Tibial artery (tissue), 4 donors: ENCODE results near the gene KLRC2.
"Not testable (repeated sequence)": the region's sequence is repeated elsewhere in the genome, so short reads cannot be mapped to it uniquely, and the experiment has no call there.

ENCODE experiments used
- DNase-seq, 2 donors: peaks; one replicate each; pipeline ENCODE4 v3.0.0-alpha.2; 2019
- H3K27ac ChIP-seq, 2 donors: fragments of 200-600 bp; sonication (generic) in 1 of 2; 1 replicate in 1 of 2; 2 replicates in 1 of 2; pipeline ENCODE4 v1.5.1; 2018 to 2019; ENCODE audit warnings: mild to moderate bottlenecking in 1 of 2
- H3K27me3 ChIP-seq, 2 donors: fragments of 200-600 bp; sonication (generic) in 1 of 2; one replicate each; pipeline versions ENCODE4 v1.5.1 to v1.6.0; 2016 to 2019
- H3K36me3 ChIP-seq, 3 donors: fragments of 200-600 bp; sonication (generic) in 2 of 3; one replicate each; pipeline ENCODE4 v1.5.1; 2016 to 2019; ENCODE audit warnings: mild to moderate bottlenecking in 2 of 3
- H3K4me1 ChIP-seq, 4 donors: fragments of 200-600 bp; sonication (generic) in 2 of 4; 1 replicate in 3 of 4; 2 replicates in 1 of 4; pipeline ENCODE4 v1.5.1; 2016 to 2019
- H3K4me3 ChIP-seq, 2 donors: fragments of 200-600 bp; sonication (generic) in 1 of 2; 1 replicate in 1 of 2; 2 replicates in 1 of 2; pipeline ENCODE4 v1.5.1; 2018 to 2019; ENCODE audit warnings: mild to moderate bottlenecking in 2 of 2
- H3K9me3 ChIP-seq, 3 donors: fragments of 200-600 bp; sonication (generic) in 1 of 3; one replicate each; pipeline ENCODE4 v1.5.1; 2016 to 2019
- CTCF ChIP-seq, 2 experiments: fragments of 200-600 bp in 1 of 2; fragments of 450-650 bp in 1 of 2; IDR thresholded peaks; one replicate each; pipeline ENCODE4 v1.5.1; 2017 to 2019; ENCODE audit warnings: antibody characterized with exemption in 2 of 2, mild to moderate bottlenecking in 1 of 2, moderate library complexity in 1 of 2
- intact Hi-C: fragments of 100-400 bp; cut with DNase I; formaldehyde crosslinking; loops from one replicate; pipeline ENCODE4 v1.15.0; 2023; ENCODE audit warnings: low total_unique reads

The KLRC2 gene

DNA sequence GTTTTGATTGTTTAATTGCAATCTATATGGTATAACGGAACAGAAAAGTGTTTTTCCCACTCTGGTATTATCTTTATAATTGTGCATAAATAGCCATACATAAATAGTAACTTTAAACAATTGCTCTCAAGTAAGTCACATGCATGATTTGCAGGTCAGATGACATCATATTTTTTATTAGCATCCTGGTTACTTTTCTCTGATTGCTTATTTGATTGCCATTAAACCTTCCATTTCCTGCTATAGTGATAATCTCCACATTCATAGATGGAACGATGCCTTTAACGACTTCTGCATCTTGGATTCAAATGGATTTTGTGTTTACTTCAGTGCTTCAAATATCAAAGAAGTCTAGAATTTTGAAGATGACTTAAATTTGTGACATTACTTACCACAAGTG, 42.5 kb downstream of the KLRC2 start:
- DNase-seq = no peak
- no peak for TF ChIP-seq CTCF (IDR thresholded peaks at IDR 0.05)
- Histone ChIP-seq H3K9me3 (no peaks in the 10 kb centered on the region), H3K27ac (no peak overlapping the region), H3K4me1 (peaks cover 0 to 8% (median 0%) of the 10 kb centered on the region in 4 donors), H3K36me3 (no peaks in the 10 kb centered on the region), H3K27me3 (no peaks in the 10 kb centered on the region), H3K4me3 (no peak overlapping the region)
- intact Hi-C loops = no loop called here

GRCh38 chr12:10392394-10392930, 43.3 kb downstream of the KLRC2 start:
- no peaks in the 10 kb centered on the region for H3K27me3 ChIP-seq
- H3K9me3 ChIP-seq = no peaks in the 10 kb centered on the region
- H3K4me1 ChIP-seq = peaks cover 0 to 8% (median 0%) of the 10 kb centered on the region in 4 donors
- TF ChIP-seq CTCF (IDR thresholded peaks at IDR 0.05) = no peak
- no peak overlapping the region for H3K27ac ChIP-seq
- H3K36me3 ChIP-seq = no peaks in the 10 kb centered on the region
- intact Hi-C loops = no loop called here
- H3K4me3 ChIP-seq = no peak overlapping the region
- DNase-seq = peak; percentile 71 to 76

- H3K27me3 ChIP-seq, H3K36me3 ChIP-seq, H3K4me1 ChIP-seq, H3K9me3 ChIP-seq, H3K4me3 ChIP-seq, intact Hi-C loops, H3K27ac ChIP-seq, DNase-seq: not testable (repeated sequence)
These were observed 44.8 kb downstream of the KLRC2 start for GRCh38 chr12:10390991-10391390.

- Histone ChIP-seq H3K4me1 (peaks cover 0 to 8% (median 0%) of the 10 kb centered on the region in 4 donors), H3K4me3 (no peak within 1 kb of the TSS), H3K36me3 (no peaks in the 10 kb centered on the region), H3K9me3 (no peaks in the 10 kb centered on the region), H3K27ac (no peak within 1 kb of the TSS), H3K27me3 (no peaks in the 10 kb centered on the region)
- intact Hi-C loops = no loop called here
- DNase-seq = no peak
- TF ChIP-seq CTCF (IDR thresholded peaks at IDR 0.05) = no peak
These were observed 45.9 kb downstream of the KLRC2 start, which contains the start of gene KLRK1 for GRCh38 chr12:10389904-10390303. Gene KLRK1 (minus strand): TSS chr12:10390041. CDS start chr12:10388810, 1,231 bp downstream.

GRCh38 chr12:10388624-10389413, 47.0 kb downstream of the KLRC2 start:
- intact Hi-C loops = no loop called here
- H3K4me3 ChIP-seq = no peak overlapping the region
- DNase-seq = no peak
- no peak for TF ChIP-seq CTCF (IDR thresholded peaks at IDR 0.05)
- H3K4me1 ChIP-seq = peaks cover 0 to 8% (median 0%) of the 10 kb centered on the region in 4 donors
- H3K36me3 ChIP-seq = no peaks in the 10 kb centered on the region
- no peaks in the 10 kb centered on the region for H3K27me3 ChIP-seq
- H3K27ac ChIP-seq = no peak overlapping the region
- no peaks in the 10 kb centered on the region for H3K9me3 ChIP-seq

- not testable (repeated sequence) for H3K4me3 ChIP-seq, H3K27ac ChIP-seq, H3K9me3 ChIP-seq
These were observed 48.3 kb downstream of the KLRC2 start for GRCh38 chr12:10387498-10387897.

More at GRCh38 chr12:10387498-10387897, 48.3 kb downstream of the KLRC2 start:
- DNase-seq, H3K36me3 ChIP-seq, intact Hi-C loops, H3K27me3 ChIP-seq, H3K4me1 ChIP-seq: not testable (repeated sequence)
